HUES48 (cell line): ENCODE measurements around the gene LSM2.
"Not testable (repeated sequence)": the region's sequence is repeated elsewhere in the genome, so short reads cannot be mapped to it uniquely, and the experiment has no call there.

Source experiments
- H3K27ac ChIP-seq: one replicate; pipeline ENCODE4 v1.7.0; 2013; ENCODE audit warnings: low read depth, low read length, inconsistent platforms
- H3K27me3 ChIP-seq: 2 replicates; pipeline ENCODE4 v1.6.1; 2013; ENCODE audit warnings: mild to moderate bottlenecking, low read length; ENCODE audit not compliant: control insufficient read depth, insufficient read depth
- H3K36me3 ChIP-seq: 2 replicates; pipeline ENCODE4 v1.6.1; 2013; ENCODE audit warnings: low read length; ENCODE audit not compliant: control insufficient read depth, insufficient read depth
- H3K4me1 ChIP-seq: 2 replicates; pipeline ENCODE4 v1.6.1; 2013; ENCODE audit warnings: mild to moderate bottlenecking, low read length; ENCODE audit not compliant: control insufficient read depth, insufficient read depth
- H3K4me3 ChIP-seq: 2 replicates; pipeline ENCODE4 v1.5.1; 2013; ENCODE audit warnings: mild to moderate bottlenecking, low read depth, low read length
- H3K9ac ChIP-seq: 2 replicates; pipeline ENCODE4 v1.6.1; 2013; ENCODE audit warnings: mild to moderate bottlenecking, low read depth, low read length, moderate library complexity
- H3K9me3 ChIP-seq: 2 replicates; pipeline ENCODE4 v1.6.1; 2013; ENCODE audit warnings: low read length; ENCODE audit not compliant: control insufficient read depth, insufficient read depth

LSM2 gene

GRCh38 chr6:31806470-31807272, at the start of gene LSM2:
LSM2 (minus strand) TSS chr6:31806966; CDS start chr6:31806757, 209 bp downstream.
- Histone ChIP-seq H3K4me1 (no peaks in the 10 kb centered on the region; the same call in 1 of the 2 replicates), H3K4me3 (peak within 1 kb of the TSS; percentile 95), H3K27ac (peak within 1 kb of the TSS; percentile 97), H3K27me3 (no peaks in the 10 kb centered on the region), H3K9ac (peak within 1 kb of the TSS; percentile 95), H3K9me3 (no peaks in the 10 kb centered on the region), H3K36me3 (peaks cover 19% of the 10 kb centered on the region)

GRCh38 chr6:31851980-31852718, 45.4 kb upstream of the LSM2 start:
- not testable (repeated sequence) for H3K9me3 ChIP-seq, H3K4me3 ChIP-seq, H3K36me3 ChIP-seq, H3K4me1 ChIP-seq, H3K9ac ChIP-seq, H3K27me3 ChIP-seq
- peak overlapping the region; percentile 12 for H3K27ac ChIP-seq

GRCh38 chr6:31851485-31851832, 44.7 kb upstream of the LSM2 start:
- Histone ChIP-seq H3K9ac (no peak overlapping the region), H3K4me1 (no peaks in the 10 kb centered on the region)

GRCh38 chr6:31850765-31851484, 44.2 kb upstream of the LSM2 start:
- Histone ChIP-seq H3K4me1 (no peaks in the 10 kb centered on the region), H3K4me3 (no peak overlapping the region), H3K9me3 (peaks cover 5% of the 10 kb centered on the region; the same call in 1 of the 2 replicates), H3K36me3 (no peaks in the 10 kb centered on the region), H3K27me3 (no peaks in the 10 kb centered on the region), H3K9ac (no peak overlapping the region), H3K27ac (no peak overlapping the region)

More at GRCh38 chr6:31851485-31851832, 44.7 kb upstream of the LSM2 start:
- Histone ChIP-seq H3K36me3 (no peaks in the 10 kb centered on the region), H3K9me3 (peaks cover 5% of the 10 kb centered on the region; the same call in 1 of the 2 replicates), H3K27ac (no peak overlapping the region), H3K4me3 (no peak overlapping the region), H3K27me3 (no peaks in the 10 kb centered on the region)

- Histone ChIP-seq H3K36me3 (no peaks in the 10 kb centered on the region), H3K4me1 (no peaks in the 10 kb centered on the region), H3K4me3 (no peak overlapping the region), H3K9ac (no peak overlapping the region), H3K9me3 (no peaks in the 10 kb centered on the region), H3K27me3 (no peaks in the 10 kb centered on the region), H3K27ac (no peak overlapping the region)
Measured at GRCh38 chr6:31847276-31847978, 40.7 kb upstream of the LSM2 start.

GRCh38 chr6:31844507-31844906, 37.7 kb upstream of the LSM2 start:
- no peaks in the 10 kb centered on the region for H3K4me1 ChIP-seq
- no peak overlapping the region for H3K27ac ChIP-seq
- peaks cover 15% of the 10 kb centered on the region for H3K36me3 ChIP-seq
- H3K9me3 ChIP-seq = no peaks in the 10 kb centered on the region
- no peaks in the 10 kb centered on the region for H3K27me3 ChIP-seq
- no peak overlapping the region for H3K9ac ChIP-seq
- H3K4me3 ChIP-seq = no peak overlapping the region

GRCh38 chr6:31842053-31842452, 35.3 kb upstream of the LSM2 start:
- Histone ChIP-seq H3K9ac (no peak overlapping the region), H3K4me3 (no peak overlapping the region), H3K27ac (peak overlapping the region; percentile 18), H3K27me3 (no peaks in the 10 kb centered on the region), H3K4me1 (peaks cover 3% of the 10 kb centered on the region), H3K9me3 (no peaks in the 10 kb centered on the region), H3K36me3 (peaks cover 40% of the 10 kb centered on the region)

GRCh38 chr6:31839779-31840126, 33.0 kb upstream of the LSM2 start:
- H3K27me3 ChIP-seq, H3K9ac ChIP-seq, H3K4me1 ChIP-seq, H3K4me3 ChIP-seq, H3K9me3 ChIP-seq: not testable (repeated sequence)
- Histone ChIP-seq H3K36me3 (peaks cover 54% of the 10 kb centered on the region), H3K27ac (peak overlapping the region; percentile 28)

GRCh38 chr6:31838968-31839367, 32.2 kb upstream of the LSM2 start:
- no peak overlapping the region for H3K9ac ChIP-seq
- H3K27me3 ChIP-seq = no peaks in the 10 kb centered on the region
- H3K4me3 ChIP-seq = no peak overlapping the region
- H3K9me3 ChIP-seq = no peaks in the 10 kb centered on the region
- peaks cover 54% of the 10 kb centered on the region for H3K36me3 ChIP-seq
- peak overlapping the region; percentile 18 for H3K27ac ChIP-seq
- peaks cover 7% of the 10 kb centered on the region for H3K4me1 ChIP-seq

- H3K9ac ChIP-seq, H3K9me3 ChIP-seq, H3K27me3 ChIP-seq, H3K27ac ChIP-seq, H3K4me1 ChIP-seq: not testable (repeated sequence)
- peaks cover 54% of the 10 kb centered on the region for H3K36me3 ChIP-seq
- H3K4me3 ChIP-seq = peak overlapping the region; percentile 91
Measured at GRCh38 chr6:31838114-31838553, 31.4 kb upstream of the LSM2 start.
